ENCODE data around the gene HOXA1.

HOXA1 gene

GRCh38 chr7:27116031-27116961 lies 20.5 kb upstream of the HOXA1 start:
- DNase-seq: no peak

- no peak for DNase-seq
Measured at GRCh38 chr7:27115221-27116026, 19.6 kb upstream of the HOXA1 start.

GRCh38 chr7:27114881-27115220 lies 19.1 kb upstream of the HOXA1 start:
- DNase-seq: no peak

- no peak for DNase-seq
Measured at GRCh38 chr7:27113991-27114769, 18.4 kb upstream of the HOXA1 start.

GRCh38 chr7:27112955-27113949 lies 17.5 kb upstream of the HOXA1 start:
- DNase-seq: no peak

GRCh38 chr7:27112361-27112760 lies 16.6 kb upstream of the HOXA1 start:
- no peak for DNase-seq

- no peak for DNase-seq
Measured at GRCh38 chr7:27111751-27112277, 16.0 kb upstream of the HOXA1 start.

- no peak for DNase-seq
Measured at GRCh38 chr7:27111042-27111750, 15.4 kb upstream of the HOXA1 start.

- DNase-seq: no peak
Measured at GRCh38 chr7:27110186-27111031, 14.6 kb upstream of the HOXA1 start.

- DNase-seq: no peak
Measured at GRCh38 chr7:27109466-27110185, 13.8 kb upstream of the HOXA1 start.

- no peak for DNase-seq
Measured at GRCh38 chr7:27108390-27109127, 12.8 kb upstream of the HOXA1 start.

- no peak for DNase-seq
Measured at GRCh38 chr7:27107391-27108381, 11.9 kb upstream of the HOXA1 start.

- DNase-seq: no peak
Measured at GRCh38 chr7:27106901-27107240, 11.1 kb upstream of the HOXA1 start.

GRCh38 chr7:27106181-27106900 lies 10.5 kb upstream of the HOXA1 start:
- DNase-seq: no peak

GRCh38 chr7:27105301-27106031 lies 9.7 kb upstream of the HOXA1 start:
- DNase-seq: no peak

Measured in KG1 (cell line).